HCT116 (cell line): ENCODE results near the gene BNC2. TPM values are rescaled to one million over a fixed set of nuclear protein-coding genes. Genes with fewer than 3 reads are reported as not detected.

Source experiments
- ATAC-seq: fragments of 200-7000 bp; cut with Tn5 transposase; 2 replicates; pipeline ENCODE4 v1.9.1; 2020; ENCODE audit warnings: mild to moderate bottlenecking, moderate library complexity
- BruUV-seq: library from RNA; stranded (reverse); fragments of 400-500 nt; replicated peaks from 2 replicates; lab custom pipeline; 2021; lab: Mats Ljungman, UMichigan
- CTCF ChIA-PET: fragments of 300-600 bp; sonication (Branson Sonifier 250); formaldehyde crosslinking; loops from one replicate; lab custom pipeline; 2021; ENCODE audit warnings: antibody characterized with exemption; lab: Charles Lee
- POLR2A ChIA-PET: fragments of 300-600, 350-600 bp; sonication (Branson Sonifier 250); formaldehyde crosslinking; loops from one replicate; lab custom pipeline; 2021; ENCODE audit warnings: antibody characterized with exemption; lab: Charles Lee
- RAD21 ChIA-PET, 2 experiments: fragments of 300-600 bp; sonication (Branson Sonifier 250); formaldehyde crosslinking; loops; one replicate each; lab custom pipeline; 2023; ENCODE audit warnings: low total read pairs in 2 of 2; ENCODE audit not compliant: uncharacterized antibody in 2 of 2, unreplicated experiment in 2 of 2, low non-redundant PET in 1 of 2; lab: Charles Lee
- DNase-seq: peaks from one replicate; pipeline ENCODE4 v3.0.0-alpha.2; 2010; ENCODE audit warnings: low read depth, low spot score
- H2AFZ ChIP-seq: fragments of 200-600 bp; shearing (Covaris generic), sonication (generic); 2 replicates; pipeline ENCODE4 v1.6.1; 2017; ENCODE audit warnings: low read depth, mixed run types, mixed read lengths, antibody characterized with exemption, low read length; ENCODE audit not compliant: poor library complexity, severe bottlenecking
- H3K27ac ChIP-seq: 2 replicates; pipeline ENCODE4 v1.5.1; 2012; ENCODE audit warnings: low read depth, low read length
- H3K27me3 ChIP-seq: fragments of 200-600 bp; sonication (generic); 2 replicates; pipeline ENCODE4 v1.6.1; 2016; ENCODE audit warnings: mixed run types, low read length, mixed read lengths; ENCODE audit not compliant: insufficient read depth
- H3K36me3 ChIP-seq, 2 experiments: fragments of 200-500 bp in 1 of 2; fragments of 200-600 bp in 1 of 2; sonication (Bioruptor generic) in 1 of 2; sonication (generic) in 1 of 2; 2 replicates each; pipeline versions ENCODE4 v1.5.1 to v1.6.1; 2014 to 2016; ENCODE audit warnings: low read length in 2 of 2, inconsistent platforms in 1 of 2, mixed read lengths in 1 of 2, mixed run types in 1 of 2; ENCODE audit not compliant: insufficient read depth in 2 of 2, control insufficient read depth in 1 of 2
- H3K4me1 ChIP-seq, 2 experiments: fragments of 200-600 bp in 1 of 2; sonication (generic) in 1 of 2; 2 replicates each; pipeline versions ENCODE4 v1.5.1 to v1.6.1; 2012 to 2017; ENCODE audit warnings: low read length in 2 of 2, inconsistent platforms in 1 of 2, mild to moderate bottlenecking in 1 of 2, mixed read lengths in 1 of 2, mixed run types in 1 of 2, moderate library complexity in 1 of 2; ENCODE audit not compliant: insufficient read depth in 2 of 2, control insufficient read depth in 1 of 2
- H3K4me2 ChIP-seq: fragments of 200-600 bp; sonication (generic); 2 replicates; pipeline ENCODE4 v1.6.1; 2017; ENCODE audit warnings: mixed run types, low read length, mixed read lengths
- H3K4me3 ChIP-seq, 2 experiments: fragments of 200-600 bp in 1 of 2; sonication (generic) in 1 of 2; replicated peaks in 1 of 2; 2 replicates each; pipeline ENCODE4 v1.5.1; 2011 to 2016; ENCODE audit warnings: low read length in 2 of 2, control low read depth in 1 of 2, low read depth in 1 of 2, mild to moderate bottlenecking in 1 of 2, mixed read lengths in 1 of 2, mixed run types in 1 of 2
- H3K79me2 ChIP-seq: fragments of 200-600 bp; sonication (generic); 2 replicates; pipeline ENCODE4 v1.6.1; 2017; ENCODE audit warnings: mild to moderate bottlenecking, mixed run types, low read length, moderate library complexity, mixed read lengths; ENCODE audit not compliant: insufficient read depth
- H3K9ac ChIP-seq: fragments of 200-600 bp; sonication (generic); 2 replicates; pipeline ENCODE4 v1.6.1; 2016; ENCODE audit warnings: low read length, mixed read lengths
- H3K9me2 ChIP-seq: fragments of 200-600 bp; sonication (generic), shearing (Covaris generic); 2 replicates; pipeline ENCODE4 v1.6.1; 2017; ENCODE audit warnings: mixed run types, mild to moderate bottlenecking, moderate library complexity; ENCODE audit not compliant: insufficient read depth
- H3K9me3 ChIP-seq, 2 experiments: fragments of 200-500 bp in 1 of 2; fragments of 200-600 bp in 1 of 2; sonication (Bioruptor generic) in 1 of 2; sonication (generic) in 1 of 2; 2 replicates each; pipeline ENCODE4 v1.6.1; 2014 to 2017; ENCODE audit warnings: low read length in 2 of 2, mixed read lengths in 2 of 2, inconsistent platforms in 1 of 2, low read depth in 1 of 2, mild to moderate bottlenecking in 1 of 2, mixed run types in 1 of 2, moderate library complexity in 1 of 2; ENCODE audit not compliant: control insufficient read depth in 1 of 2, insufficient read depth in 1 of 2
- H4K20me1 ChIP-seq: fragments of 200-600 bp; sonication (generic), shearing (Covaris generic); 2 replicates; pipeline ENCODE4 v1.6.1; 2017; ENCODE audit warnings: mixed run types, mild to moderate bottlenecking, moderate library complexity; ENCODE audit not compliant: insufficient read depth
- CBX3 ChIP-seq: IDR thresholded peaks from 2 replicates; pipeline ENCODE4 v1.6.1; 2012; ENCODE audit warnings: low read depth
- CEBPB ChIP-seq: IDR thresholded peaks from 2 replicates; pipeline ENCODE4 v1.6.1; 2012; ENCODE audit warnings: low read depth
- EGR1 ChIP-seq: IDR thresholded peaks from 2 replicates; pipeline ENCODE4 v1.6.1; 2012; ENCODE audit warnings: low read depth
- ELF1 ChIP-seq: IDR thresholded peaks from 2 replicates; pipeline ENCODE4 v1.6.1; 2012; ENCODE audit warnings: low read depth, borderline replicate concordance
- EZH2phosphoT487 ChIP-seq: fragments of 200-600 bp; IDR thresholded peaks from 2 replicates; pipeline ENCODE4 v1.6.1; 2018; ENCODE audit warnings: antibody characterized with exemption, borderline replicate concordance
- FOSL1 ChIP-seq: IDR thresholded peaks from 2 replicates; pipeline ENCODE4 v1.6.1; 2012; ENCODE audit warnings: low read depth
- JUND ChIP-seq: IDR thresholded peaks from 2 replicates; pipeline ENCODE4 v1.6.1; 2012
- POLR2A ChIP-seq: IDR thresholded peaks from 2 replicates; pipeline ENCODE4 v1.7.0; 2011; ENCODE audit warnings: borderline replicate concordance; ENCODE audit not compliant: insufficient read depth, insufficient read length; ENCODE audit errors: extremely low read depth
- POLR2AphosphoS5 ChIP-seq: IDR thresholded peaks from 2 replicates; pipeline ENCODE4 v1.6.1; 2011; ENCODE audit warnings: mild to moderate bottlenecking, low read depth, low read length, moderate library complexity
- RAD21 ChIP-seq: IDR thresholded peaks from 2 replicates; pipeline ENCODE4 v1.6.1; 2012; ENCODE audit warnings: low read depth, mild to moderate bottlenecking
- SIN3A ChIP-seq: IDR thresholded peaks from 2 replicates; pipeline ENCODE4 v1.6.1; 2012; ENCODE audit warnings: low read depth
- SP1 ChIP-seq: IDR thresholded peaks from 2 replicates; pipeline ENCODE4 v1.6.1; 2012; ENCODE audit warnings: low read depth
- SRF ChIP-seq: IDR thresholded peaks from 2 replicates; pipeline ENCODE4 v1.6.1; 2012; ENCODE audit warnings: low read depth
- TCF7L2 ChIP-seq: IDR thresholded peaks from 2 replicates; pipeline ENCODE4 v1.7.0; 2011; ENCODE audit warnings: borderline replicate concordance, inconsistent platforms; ENCODE audit not compliant: insufficient read depth, insufficient read length; ENCODE audit errors: extremely low read depth
- YY1 ChIP-seq: IDR thresholded peaks from 2 replicates; pipeline ENCODE4 v1.6.1; 2011; ENCODE audit warnings: low read length, low read depth, moderate library complexity, mild to moderate bottlenecking; ENCODE audit not compliant: insufficient replicate concordance; ENCODE audit errors: extremely low read depth
- ZFX ChIP-seq: fragments of 450-650 bp; IDR thresholded peaks from 2 replicates; pipeline ENCODE4 v1.6.1; 2017
- ZNF274 ChIP-seq: fragments of 200-500 bp; sonication (Bioruptor generic); IDR thresholded peaks from 2 replicates; pipeline ENCODE4 v1.6.1; 2014; ENCODE audit warnings: mild to moderate bottlenecking, low read depth, low read length, inconsistent platforms
- intact Hi-C: fragments of 100-400 bp; cut with micrococcal nuclease; formaldehyde crosslinking; loops from 2 replicates; pipeline ENCODE4 v1.10.0; 2022
- total RNA-seq: library from RNA; stranded (reverse); gene quantifications from one replicate; pipeline ENCODE4 v1.2.1, GENCODE V29; 2021; ENCODE audit not compliant: unreplicated experiment
- TF ChIP-seq, protein P1 (sequence below): IDR thresholded peaks from 2 replicates; pipeline ENCODE4 v1.6.1; 2012
- TF ChIP-seq, protein P2 (sequence below): IDR thresholded peaks from 2 replicates; pipeline ENCODE4 v1.6.1; 2011; ENCODE audit warnings: mild to moderate bottlenecking, low read length, moderate library complexity; ENCODE audit not compliant: insufficient replicate concordance; ENCODE audit errors: extremely low read depth
- TF ChIP-seq, protein P3 (sequence below), 3 experiments: fragments of 200-600 bp in 1 of 3; sonication (generic) in 1 of 3; IDR thresholded peaks in 2 of 3; conservative IDR thresholded peaks in 1 of 3; 2 replicates each; pipeline ENCODE4 v1.5.1; 2012 to 2017; ENCODE audit warnings: low read depth in 2 of 3, low read length in 2 of 3, antibody characterized with exemption in 1 of 3, borderline replicate concordance in 1 of 3, control low read depth in 1 of 3, mild to moderate bottlenecking in 1 of 3, mixed read lengths in 1 of 3, mixed run types in 1 of 3, moderate library complexity in 1 of 3; ENCODE audit not compliant: insufficient read depth in 1 of 3

The BNC2 gene
- total RNA-seq, 1 experiment from 2014 or later, result 0.37 TPM

DNA sequence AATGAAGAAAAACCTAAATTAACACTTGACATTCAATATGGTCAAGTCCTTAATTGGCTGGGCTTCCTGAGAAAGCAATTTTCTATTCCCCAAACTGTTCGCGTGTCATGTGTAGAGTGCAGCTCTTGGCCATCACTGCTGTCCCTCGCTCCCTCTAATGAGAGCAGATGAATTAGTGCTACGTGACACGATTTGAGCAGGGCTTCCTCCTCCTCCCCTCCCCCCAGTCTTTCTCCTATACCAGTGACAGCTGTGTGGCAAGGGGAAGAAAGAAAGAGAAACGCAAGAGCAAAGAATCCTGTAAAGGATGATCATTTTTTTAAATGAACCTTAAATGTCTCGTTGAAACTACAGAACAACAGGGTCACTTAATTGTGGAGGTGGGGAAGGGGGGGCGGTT lies 159.6 kb downstream of the BNC2 start:
- POLR2A ChIA-PET, result no interaction called here
- intact Hi-C loops, result no loop called here

More for the DNA sequence above, 159.6 kb downstream of the BNC2 start:
- H3K9me3 ChIP-seq, result no peaks in the 10 kb centered on the region
- TF ChIP-seq SIN3A (no peak), CBX3 (no peak), EGR1 (no peak), CEBPB (no peak), SP1 (no peak), POLR2A (no peak), SRF (no peak), ELF1 (no peak), POLR2AphosphoS5 (no peak), TCF7L2 (no peak), JUND (no peak), ZNF274 (no peak), EZH2phosphoT487 (no peak), FOSL1 (no peak), ZFX (no peak), YY1 (no peak), RAD21 (no peak)
- TF ChIP-seq, protein P1, sequence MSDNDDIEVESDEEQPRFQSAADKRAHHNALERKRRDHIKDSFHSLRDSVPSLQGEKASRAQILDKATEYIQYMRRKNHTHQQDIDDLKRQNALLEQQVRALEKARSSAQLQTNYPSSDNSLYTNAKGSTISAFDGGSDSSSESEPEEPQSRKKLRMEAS, result no peak
- TF ChIP-seq, protein P2, sequence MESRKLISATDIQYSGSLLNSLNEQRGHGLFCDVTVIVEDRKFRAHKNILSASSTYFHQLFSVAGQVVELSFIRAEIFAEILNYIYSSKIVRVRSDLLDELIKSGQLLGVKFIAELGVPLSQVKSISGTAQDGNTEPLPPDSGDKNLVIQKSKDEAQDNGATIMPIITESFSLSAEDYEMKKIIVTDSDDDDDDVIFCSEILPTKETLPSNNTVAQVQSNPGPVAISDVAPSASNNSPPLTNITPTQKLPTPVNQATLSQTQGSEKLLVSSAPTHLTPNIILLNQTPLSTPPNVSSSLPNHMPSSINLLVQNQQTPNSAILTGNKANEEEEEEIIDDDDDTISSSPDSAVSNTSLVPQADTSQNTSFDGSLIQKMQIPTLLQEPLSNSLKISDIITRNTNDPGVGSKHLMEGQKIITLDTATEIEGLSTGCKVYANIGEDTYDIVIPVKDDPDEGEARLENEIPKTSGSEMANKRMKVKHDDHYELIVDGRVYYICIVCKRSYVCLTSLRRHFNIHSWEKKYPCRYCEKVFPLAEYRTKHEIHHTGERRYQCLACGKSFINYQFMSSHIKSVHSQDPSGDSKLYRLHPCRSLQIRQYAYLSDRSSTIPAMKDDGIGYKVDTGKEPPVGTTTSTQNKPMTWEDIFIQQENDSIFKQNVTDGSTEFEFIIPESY, result no peak
- TF ChIP-seq, protein P3, sequence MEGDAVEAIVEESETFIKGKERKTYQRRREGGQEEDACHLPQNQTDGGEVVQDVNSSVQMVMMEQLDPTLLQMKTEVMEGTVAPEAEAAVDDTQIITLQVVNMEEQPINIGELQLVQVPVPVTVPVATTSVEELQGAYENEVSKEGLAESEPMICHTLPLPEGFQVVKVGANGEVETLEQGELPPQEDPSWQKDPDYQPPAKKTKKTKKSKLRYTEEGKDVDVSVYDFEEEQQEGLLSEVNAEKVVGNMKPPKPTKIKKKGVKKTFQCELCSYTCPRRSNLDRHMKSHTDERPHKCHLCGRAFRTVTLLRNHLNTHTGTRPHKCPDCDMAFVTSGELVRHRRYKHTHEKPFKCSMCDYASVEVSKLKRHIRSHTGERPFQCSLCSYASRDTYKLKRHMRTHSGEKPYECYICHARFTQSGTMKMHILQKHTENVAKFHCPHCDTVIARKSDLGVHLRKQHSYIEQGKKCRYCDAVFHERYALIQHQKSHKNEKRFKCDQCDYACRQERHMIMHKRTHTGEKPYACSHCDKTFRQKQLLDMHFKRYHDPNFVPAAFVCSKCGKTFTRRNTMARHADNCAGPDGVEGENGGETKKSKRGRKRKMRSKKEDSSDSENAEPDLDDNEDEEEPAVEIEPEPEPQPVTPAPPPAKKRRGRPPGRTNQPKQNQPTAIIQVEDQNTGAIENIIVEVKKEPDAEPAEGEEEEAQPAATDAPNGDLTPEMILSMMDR (IDR thresholded peaks at IDR 0.05 in 2 of 3, conservative IDR thresholded peaks at IDR 0.05 in 1 of 3; ENCODE audit: borderline replicate concordance in 1 of 3, insufficient read depth in 1 of 3, low read depth in 2 of 3, low read length in 2 of 3), result no peak
- TF ChIP-seq, all 23 proteins: peak for 0
- Histone ChIP-seq H3K4me2 (no peak overlapping the region), H2AFZ (no peak overlapping the region), H3K27me3 (no peaks in the 10 kb centered on the region), H3K9ac (no peak overlapping the region), H3K27ac (no peak overlapping the region), H3K79me2 (no peaks in the 10 kb centered on the region), H3K4me3 (no peak overlapping the region), H3K36me3 (no peaks in the 10 kb centered on the region), H3K9me2 (no peaks in the 10 kb centered on the region), H3K4me1 (no peaks in the 10 kb centered on the region), H4K20me1 (no peaks in the 10 kb centered on the region)
- BruUV-seq, result no TSS peak
- ATAC-seq, result no peak
- no peak for DNase-seq
- RAD21 ChIA-PET, result no interaction called here
- CTCF ChIA-PET, result no interaction called here
